H1 (cell line): ENCODE measurements around the gene SYCE1L. TPM values are rescaled to one million over a fixed set of nuclear protein-coding genes. Genes with fewer than 3 reads are reported as not detected.

ENCODE experiments used
- CTCF ChIA-PET: fragments of 300-600 bp; sonication (Branson Sonifier 250); formaldehyde crosslinking; loops from one replicate; lab custom pipeline; 2021; ENCODE audit not compliant: partially characterized antibody; lab: Charles Lee
- POLR2A ChIA-PET: fragments of 300-600 bp; sonication (Branson Sonifier 250); formaldehyde crosslinking; loops from one replicate; lab custom pipeline; 2021; ENCODE audit warnings: inconsistent platforms; ENCODE audit not compliant: partially characterized antibody; lab: Charles Lee
- DNase-seq, 2 experiments: peaks; one replicate each; pipeline versions ENCODE4 v3.0.0 to v3.0.0-alpha.2; 2010 to 2022; ENCODE audit warnings: low spot score in 2 of 2, low read depth in 1 of 2, mixed read lengths in 1 of 2
- FAIRE-seq: peaks from 2 replicates; lab custom pipeline; 2011; peaks lifted over from hg19 to GRCh38; lab: Jason Lieb, UNC
- H2AFZ ChIP-seq: 2 replicates; pipeline ENCODE4 v1.8.1; 2012; ENCODE audit warnings: low read length, inconsistent platforms
- H2AK5ac ChIP-seq: 2 replicates; pipeline ENCODE4 v1.6.1; 2013; ENCODE audit warnings: low read depth, low read length
- H2BK120ac ChIP-seq: replicated peaks from 2 replicates; pipeline ENCODE3; 2013; ENCODE audit warnings: low read depth, low read length, inconsistent platforms
- H2BK12ac ChIP-seq: 2 replicates; pipeline ENCODE4 v1.6.1; 2013; ENCODE audit warnings: low read depth, low read length
- H2BK15ac ChIP-seq: 2 replicates; pipeline ENCODE4 v1.6.1; 2013; ENCODE audit warnings: low read length
- H2BK20ac ChIP-seq: 2 replicates; pipeline ENCODE4 v1.6.1; 2013; ENCODE audit warnings: low read length
- H2BK5ac ChIP-seq: 2 replicates; pipeline ENCODE4 v1.6.1; 2013; ENCODE audit warnings: low read depth, low read length
- H3K14ac ChIP-seq: 2 replicates; pipeline ENCODE4 v1.6.1; 2013; ENCODE audit warnings: inconsistent platforms; ENCODE audit not compliant: insufficient read length
- H3K18ac ChIP-seq: 2 replicates; pipeline ENCODE4 v1.6.1; 2013; ENCODE audit warnings: low read length; ENCODE audit errors: extremely low read depth
- H3K23ac ChIP-seq: 2 replicates; pipeline ENCODE4 v1.6.1; 2013; ENCODE audit warnings: inconsistent platforms; ENCODE audit not compliant: insufficient read length
- H3K23me2 ChIP-seq: 2 replicates; pipeline ENCODE4 v1.6.1; 2013; ENCODE audit warnings: low read depth, low read length
- H3K27ac ChIP-seq: 2 replicates; pipeline ENCODE4 v1.6.1; 2011; ENCODE audit warnings: low read depth, low read length, inconsistent platforms
- H3K27me3 ChIP-seq, 4 experiments: replicated peaks in 1 of 4; 1 replicate in 1 of 4; 2 replicates in 3 of 4; pipeline versions ENCODE4 v1.6.1 to v1.8.1; 2011 to 2013; ENCODE audit warnings: low read length in 3 of 4, mild to moderate bottlenecking in 3 of 4, inconsistent platforms in 2 of 4, mixed read lengths in 2 of 4, moderate library complexity in 1 of 4; ENCODE audit not compliant: control insufficient read depth in 3 of 4, insufficient read depth in 3 of 4; ENCODE audit errors: extremely low read depth in 1 of 4
- H3K36me3 ChIP-seq, 4 experiments: 2 replicates each; pipeline versions ENCODE4 v1.6.1 to v1.8.1; 2011 to 2013; ENCODE audit warnings: mild to moderate bottlenecking in 4 of 4, low read length in 3 of 4, moderate library complexity in 2 of 4, control low read depth in 1 of 4, inconsistent platforms in 1 of 4; ENCODE audit not compliant: insufficient read depth in 4 of 4, control insufficient read depth in 2 of 4
- H3K4ac ChIP-seq: replicated peaks from 2 replicates; pipeline ENCODE3; 2013; ENCODE audit warnings: low read length, low read depth, mixed read lengths, inconsistent platforms; ENCODE audit not compliant: insufficient read length
- H3K4me1 ChIP-seq, 4 experiments: replicated peaks in 1 of 4; 1 replicate in 1 of 4; 2 replicates in 3 of 4; pipeline versions ENCODE4 v1.6.1 to v1.8.1; 2011 to 2013; ENCODE audit warnings: low read length in 3 of 4, inconsistent platforms in 2 of 4, mixed read lengths in 1 of 4; ENCODE audit not compliant: insufficient read depth in 4 of 4, control insufficient read depth in 3 of 4
- H3K4me2 ChIP-seq, 2 experiments: 2 replicates each; pipeline versions ENCODE4 v1.6.1 to v1.8.1; 2011 to 2013; ENCODE audit warnings: low read depth in 2 of 2, low read length in 2 of 2, control low read depth in 1 of 2, inconsistent platforms in 1 of 2, mild to moderate bottlenecking in 1 of 2; ENCODE audit not compliant: insufficient read depth in 1 of 2
- H3K4me3 ChIP-seq, 4 experiments: fragments of 200-600, 300-600 bp in 1 of 4; sonication (generic), shearing (Covaris generic), sonication (Bioruptor Twin) in 1 of 4; 2 replicates each; pipeline versions ENCODE4 v1.5.1 to v1.8.1; 2011 to 2016; ENCODE audit warnings: low read length in 4 of 4, low read depth in 3 of 4, control low read depth in 2 of 4, inconsistent platforms in 2 of 4, mild to moderate bottlenecking in 2 of 4, mixed read lengths in 1 of 4, moderate library complexity in 1 of 4; ENCODE audit not compliant: insufficient read depth in 2 of 4; ENCODE audit errors: extremely low read depth in 1 of 4
- H3K56ac ChIP-seq: replicated peaks from 2 replicates; pipeline ENCODE3; 2013; ENCODE audit warnings: low read depth, mild to moderate bottlenecking, mixed read lengths, low read length, inconsistent platforms; ENCODE audit not compliant: insufficient read length
- H3K79me1 ChIP-seq: 2 replicates; pipeline ENCODE4 v1.6.1; 2013; ENCODE audit warnings: low read depth, low read length, control low read depth
- H3K79me2 ChIP-seq, 2 experiments: 2 replicates each; pipeline versions ENCODE4 v1.6.1 to v1.8.1; 2012 to 2013; ENCODE audit warnings: low read length in 2 of 2, mild to moderate bottlenecking in 2 of 2, inconsistent platforms in 1 of 2; ENCODE audit not compliant: insufficient read depth in 2 of 2, control insufficient read depth in 1 of 2
- H3K9ac ChIP-seq, 4 experiments: replicated peaks in 1 of 4; 1 replicate in 1 of 4; 2 replicates in 3 of 4; pipeline versions ENCODE4 v1.6.1 to v1.8.1; 2011 to 2013; ENCODE audit warnings: low read depth in 3 of 4, low read length in 3 of 4, control low read depth in 2 of 4, mild to moderate bottlenecking in 2 of 4, moderate library complexity in 2 of 4, inconsistent platforms in 1 of 4; ENCODE audit errors: extremely low read depth in 1 of 4
- H3K9me3 ChIP-seq, 2 experiments: 2 replicates each; pipeline versions ENCODE4 v1.6.1 to v1.8.1; 2012 to 2013; ENCODE audit warnings: mild to moderate bottlenecking in 2 of 2, moderate library complexity in 2 of 2, control low read depth in 1 of 2, inconsistent platforms in 1 of 2, low read depth in 1 of 2, low read length in 1 of 2, mixed read lengths in 1 of 2; ENCODE audit not compliant: insufficient read depth in 2 of 2
- H4K20me1 ChIP-seq, 2 experiments: replicated peaks in 1 of 2; 2 replicates each; pipeline versions ENCODE3 to v1.8.1; 2011 to 2013; ENCODE audit warnings: inconsistent platforms in 2 of 2, low read length in 2 of 2, mild to moderate bottlenecking in 1 of 2; ENCODE audit not compliant: insufficient read depth in 2 of 2, control insufficient read depth in 1 of 2
- H4K5ac ChIP-seq: 2 replicates; pipeline ENCODE4 v1.6.1; 2013; ENCODE audit warnings: low read length, low read depth, mixed read lengths, inconsistent platforms; ENCODE audit not compliant: insufficient read length
- H4K8ac ChIP-seq: 2 replicates; pipeline ENCODE4 v1.8.0; 2013; ENCODE audit warnings: mild to moderate bottlenecking, moderate library complexity, low read length, inconsistent platforms; ENCODE audit not compliant: insufficient read depth; ENCODE audit errors: extremely low read depth
- H4K91ac ChIP-seq: replicated peaks from 2 replicates; pipeline ENCODE3; 2013; ENCODE audit warnings: low read length, mixed read lengths, inconsistent platforms; ENCODE audit not compliant: insufficient read length
- WGBS, 2 experiments: shearing (Covaris generic) in 1 of 2; methylation state at CpG; one replicate each; pipeline versions ENCODE4 v1.1.6 to v1.1.7; 2013 to 2015; ENCODE audit warnings: low lambda C conversion rate in 2 of 2, mixed read lengths in 2 of 2, inconsistent platforms in 1 of 2, low coverage in 1 of 2, missing lambda C conversion rate in 1 of 2; ENCODE audit not compliant: insufficient replicate concordance in 2 of 2, insufficient coverage in 1 of 2, insufficient read length in 1 of 2; ENCODE audit errors: extremely low coverage in 1 of 2, missing lambda C conversion rate in 1 of 2; 5-methylcytosine and 5-hydroxymethylcytosine counted together
- polyA plus RNA-seq, 7 experiments: library from polyadenylated mRNA; depleted of rRNA in 3 of 7; stranded (reverse) in 5 of 7; unstranded in 2 of 7; fragments of >200 nt in 5 of 7; fragments of 200-250 nt in 2 of 7; gene quantifications; 1 replicate in 5 of 7; 2 replicates in 1 of 7; 4 replicates in 1 of 7; pipeline versions ENCODE4 v1.2.1 to v1.2.3, GENCODE V29; 2011 to 2013; ENCODE audit warnings: missing spikeins in 2 of 7, mixed read lengths in 2 of 7
- total RNA-seq: library from RNA; stranded (reverse); fragmentation: NEBNext Ultra II Directional; extraction: Animal tissue kit (Norgen Biotek cat#: 25700); gene quantifications from 2 replicates; pipeline ENCODE4 v1.2.1, GENCODE V29; 2021
- TF ChIP-seq, protein P1 (sequence below): IDR thresholded peaks from 2 replicates; pipeline ENCODE4 v1.6.1; 2012; ENCODE audit warnings: low read length, inconsistent platforms

The SYCE1L gene
- total and polyA plus RNA-seq, 2 of the 8 experiments (the other 6 are each of a cell fraction or from before 2014, with no cell fraction given) = 5.8 to 6.8 TPM

DNA sequence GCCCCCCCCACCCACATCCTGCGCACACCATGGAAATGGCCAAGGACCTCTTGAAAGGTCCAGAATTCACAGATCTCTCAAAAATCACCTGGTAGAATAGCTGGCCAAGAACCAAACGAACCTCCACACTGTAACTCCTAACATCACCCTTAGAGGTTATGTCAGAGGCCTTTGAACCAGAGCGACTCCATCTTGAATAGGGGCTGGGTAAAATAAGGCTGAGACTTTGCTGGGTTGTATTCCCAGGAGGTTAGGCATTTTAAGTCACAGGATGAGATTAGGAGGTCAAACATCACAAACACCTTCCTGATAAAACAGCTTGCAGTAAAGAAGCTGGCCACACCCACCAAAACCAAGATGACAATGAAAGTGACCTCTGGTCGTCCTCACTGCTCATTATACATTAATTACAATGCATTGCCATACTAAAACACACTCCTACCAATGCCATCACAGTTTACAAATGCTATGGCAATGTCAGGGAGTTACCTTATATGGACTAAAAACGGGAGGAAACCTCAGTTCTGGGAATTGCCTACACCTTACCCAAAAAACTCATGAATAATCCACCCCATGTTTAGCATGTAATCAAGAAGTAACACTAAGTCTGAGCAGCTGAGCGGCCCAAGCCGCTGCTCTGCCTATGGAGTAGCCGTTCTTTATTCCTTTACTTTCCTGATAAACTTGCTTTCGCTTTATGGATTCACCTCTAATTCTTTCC is 34.8 kb downstream of the SYCE1L start:
- FAIRE-seq = no peak
- Histone ChIP-seq H4K8ac (no peak overlapping the region), H3K79me2 (no peaks in the 10 kb centered on the region), H2AK5ac (no peak overlapping the region), H3K14ac (no peak overlapping the region), H2BK5ac (no peak overlapping the region), H3K27ac (no peak overlapping the region), H3K27me3 (no peaks in the 10 kb centered on the region; a peak in 1 of 7 replicates), H3K9me3 (no peaks in the 10 kb centered on the region; a peak in 1 of 4 replicates), H3K79me1 (no peaks in the 10 kb centered on the region), H3K4me2 (no peak overlapping the region), H3K23me2 (no peaks in the 10 kb centered on the region), H4K20me1 (no peaks in the 10 kb centered on the region), H3K4me3 (no peak overlapping the region), H3K18ac (no peak overlapping the region), H4K91ac (no peak overlapping the region), H2AFZ (no peak overlapping the region), H3K56ac (no peak overlapping the region), H3K4me1 (peaks cover 0 to 11% (median 6%) of the 10 kb centered on the region in 4 experiments; a peak in 4 of 7 replicates), H3K36me3 (no peaks in the 10 kb centered on the region), H2BK12ac (no peak overlapping the region), H2BK20ac (no peak overlapping the region), H4K5ac (no peak overlapping the region), H3K23ac (no peak overlapping the region), H3K4ac (no peak overlapping the region), H2BK15ac (no peak overlapping the region), H2BK120ac (no peak overlapping the region), H3K9ac (no peak overlapping the region)
- 97% methylated on average over 9 of the region's 9 CpGs; no CpG with 5 or more reads in 1 of the 2 experiments for WGBS, 2 experiments
- ChIA-PET CTCF (interaction anchor here (0.7 to 10.3 kb wide), 8 partner anchors 11 to 827 kb away, joined by 3 to 234 read pairs (median 3); no protein-coding TSS in a partner anchor), POLR2A (no interaction called here)
- DNase-seq = no peak
- TF ChIP-seq, protein P1, sequence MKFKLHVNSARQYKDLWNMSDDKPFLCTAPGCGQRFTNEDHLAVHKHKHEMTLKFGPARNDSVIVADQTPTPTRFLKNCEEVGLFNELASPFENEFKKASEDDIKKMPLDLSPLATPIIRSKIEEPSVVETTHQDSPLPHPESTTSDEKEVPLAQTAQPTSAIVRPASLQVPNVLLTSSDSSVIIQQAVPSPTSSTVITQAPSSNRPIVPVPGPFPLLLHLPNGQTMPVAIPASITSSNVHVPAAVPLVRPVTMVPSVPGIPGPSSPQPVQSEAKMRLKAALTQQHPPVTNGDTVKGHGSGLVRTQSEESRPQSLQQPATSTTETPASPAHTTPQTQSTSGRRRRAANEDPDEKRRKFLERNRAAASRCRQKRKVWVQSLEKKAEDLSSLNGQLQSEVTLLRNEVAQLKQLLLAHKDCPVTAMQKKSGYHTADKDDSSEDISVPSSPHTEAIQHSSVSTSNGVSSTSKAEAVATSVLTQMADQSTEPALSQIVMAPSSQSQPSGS = no peak
